B cell (primary cell): ENCODE results near the gene HMGXB3. TPM values are rescaled to one million over a fixed set of nuclear protein-coding genes. Genes with fewer than 3 reads are reported as not detected.

Experiments used
- ATAC-seq: fragments of 200-7000 bp; cut with Tn5 transposase; one replicate; pipeline ENCODE4 v1.10.0; 2021; ENCODE audit warnings: low read depth, mild to moderate bottlenecking, moderate number of reproducible peaks, moderate library complexity
- CTCF ChIA-PET: fragments of 350-600 bp; sonication (Branson Sonifier 250); formaldehyde crosslinking; loops from one replicate; lab custom pipeline; 2021; ENCODE audit warnings: antibody characterized with exemption, inconsistent platforms; lab: Charles Lee
- POLR2A ChIA-PET: fragments of 350-600 bp; sonication (Branson Sonifier 250); formaldehyde crosslinking; loops from one replicate; lab custom pipeline; 2021; ENCODE audit warnings: antibody characterized with exemption; lab: Charles Lee
- DNase-seq: peaks from one replicate; pipeline ENCODE4 v3.0.0; 2013
- H2AFZ ChIP-seq: 2 replicates; pipeline ENCODE4 v1.6.1; 2012; ENCODE audit warnings: mild to moderate bottlenecking, low read depth, low read length; ENCODE audit not compliant: insufficient read depth, poor library complexity, severe bottlenecking
- H3K27ac ChIP-seq, 2 donors: 1 replicate in 1 of 2; 2 replicates in 1 of 2; pipeline ENCODE4 v1.5.1; 2012 to 2013; ENCODE audit warnings: low read length in 2 of 2, mild to moderate bottlenecking in 2 of 2, moderate library complexity in 1 of 2
- H3K27me3 ChIP-seq, 4 experiments: fragments of 200-600 bp in 1 of 4; sonication (generic) in 1 of 4; replicated peaks in 1 of 4; 1 replicate in 2 of 4; 2 replicates in 2 of 4; pipeline versions ENCODE4 v1.6.1 to v1.7.0; 2013 to 2016; ENCODE audit warnings: low read length in 3 of 4, mild to moderate bottlenecking in 2 of 4, mixed read lengths in 1 of 4, moderate library complexity in 1 of 4; ENCODE audit not compliant: insufficient read depth in 4 of 4, control insufficient read depth in 3 of 4; ENCODE audit errors: control extremely low read depth in 1 of 4
- H3K36me3 ChIP-seq, 2 experiments: replicated peaks in 1 of 2; 1 replicate in 1 of 2; 2 replicates in 1 of 2; pipeline versions ENCODE4 v1.6.1 to v1.7.1; 2013; ENCODE audit warnings: low read length in 1 of 2; ENCODE audit not compliant: insufficient read depth in 2 of 2, control insufficient read depth in 1 of 2; ENCODE audit errors: control extremely low read depth in 1 of 2, extremely low read depth in 1 of 2
- H3K4me1 ChIP-seq, 2 donors: fragments of 200-600 bp in 1 of 2; sonication (generic) in 1 of 2; 1 replicate in 1 of 2; 2 replicates in 1 of 2; pipeline versions ENCODE4 v1.5.1 to v1.6.1; 2013 to 2017; ENCODE audit warnings: low read length in 2 of 2; ENCODE audit not compliant: control insufficient read depth in 2 of 2, insufficient read depth in 2 of 2
- H3K4me2 ChIP-seq: replicated peaks from 2 replicates; pipeline ENCODE3; 2012; ENCODE audit warnings: mild to moderate bottlenecking, low read depth, low read length; ENCODE audit not compliant: poor library complexity, severe bottlenecking
- H3K4me3 ChIP-seq, 5 experiments: fragments of 200-600 bp in 1 of 5; sonication (generic) in 1 of 5; 1 replicate in 3 of 5; 2 replicates in 2 of 5; pipeline versions ENCODE4 v1.5.1 to v1.7.0; 2011 to 2016; ENCODE audit warnings: low read length in 4 of 5, mild to moderate bottlenecking in 4 of 5, low read depth in 2 of 5, control low read depth in 1 of 5, moderate library complexity in 1 of 5; ENCODE audit not compliant: insufficient read depth in 1 of 5; ENCODE audit errors: control extremely low read depth in 1 of 5, extremely low read depth in 1 of 5
- H3K79me2 ChIP-seq: fragments of 200-600 bp; sonication (generic); one replicate; pipeline ENCODE4 v1.6.0; 2016; ENCODE audit warnings: low read length; ENCODE audit not compliant: control insufficient read depth, insufficient read depth
- H3K9ac ChIP-seq: fragments of 200-600 bp; sonication (generic); 2 replicates; pipeline ENCODE4 v1.6.1; 2017; ENCODE audit warnings: mild to moderate bottlenecking, low read length, moderate library complexity
- H3K9me3 ChIP-seq, 3 donors: one replicate each; pipeline versions ENCODE4 v1.6.1 to v1.7.1; 2013; ENCODE audit warnings: low read length in 2 of 3; ENCODE audit not compliant: control insufficient read depth in 2 of 3, insufficient read depth in 1 of 3; ENCODE audit errors: control extremely low read depth in 1 of 3
- H4K20me1 ChIP-seq: 2 replicates; pipeline ENCODE4 v1.6.0; 2012; ENCODE audit warnings: mild to moderate bottlenecking, low read length; ENCODE audit not compliant: insufficient read depth, control insufficient read depth, poor library complexity, severe bottlenecking
- H3K27ac Mint-ChIP-seq: one replicate; pipeline ENCODE4 v1.8.0; 2021; ENCODE audit warnings: mixed read lengths
- H3K27me3 Mint-ChIP-seq: one replicate; pipeline ENCODE4 v1.8.0; 2021; ENCODE audit warnings: mixed read lengths
- H3K4me1 Mint-ChIP-seq: one replicate; pipeline ENCODE4 v1.8.0; 2021; ENCODE audit warnings: mixed read lengths
- H3K4me3 Mint-ChIP-seq: one replicate; pipeline ENCODE4 v1.8.0; 2021; ENCODE audit warnings: mixed read lengths
- H3K9me3 Mint-ChIP-seq: one replicate; pipeline ENCODE4 v1.8.0; 2022; ENCODE audit warnings: mixed read lengths; ENCODE audit not compliant: insufficient read depth
- CTCF ChIP-seq: fragments of 200-600 bp; IDR thresholded peaks from one replicate; pipeline ENCODE4 v1.8.0; 2022; ENCODE audit warnings: antibody characterized with exemption, mild to moderate bottlenecking
- EZH2 ChIP-seq: IDR thresholded peaks from 2 replicates; pipeline ENCODE4 v1.6.1; 2012; ENCODE audit warnings: borderline replicate concordance, low read depth, mild to moderate bottlenecking, moderate library complexity, low read length; ENCODE audit not compliant: insufficient read depth, poor library complexity, severe bottlenecking
- WGBS: methylation state at CpG from one replicate; pipeline ENCODE4 v1.1.5; 2013; ENCODE audit warnings: missing lambda C conversion rate; ENCODE audit not compliant: insufficient coverage; 5-methylcytosine and 5-hydroxymethylcytosine counted together
- intact Hi-C: fragments of 100-400 bp; cut with micrococcal nuclease; formaldehyde crosslinking; loops from one replicate; pipeline ENCODE4 v1.10.0; 2022
- polyA plus RNA-seq: library from polyadenylated mRNA; depleted of rRNA; stranded (reverse); fragments of >200 nt; gene quantifications from 2 replicates; pipeline ENCODE4 v1.2.3, GENCODE V29; 2012
- total RNA-seq, 2 donors: library from RNA; stranded (reverse); fragments of 120-200 nt in 1 of 2; gene quantifications; 1 replicate in 1 of 2; 2 replicates in 1 of 2; pipeline versions ENCODE4 v1.2.3 to v1.2.4, GENCODE V29; 2013 to 2022

HMGXB3 gene
- total and polyA plus RNA-seq, 2 donors (not counting 1 experiment from before 2014, with no cell fraction given), result 28.5 to 35.7 TPM

- no peaks in the 10 kb centered on the region for H4K20me1 ChIP-seq
- Mint-ChIP-seq H3K27me3 (no peaks in the 10 kb centered on the region), H3K9me3 (no peaks in the 10 kb centered on the region), H3K4me1 (peaks cover 16% of the 10 kb centered on the region), H3K27ac (no peak overlapping the region), H3K4me3 (no peak overlapping the region)
- no peak for TF ChIP-seq EZH2
- TF ChIP-seq CTCF, result no peak
- 87% methylated on average over 7 of the region's 8 CpGs for WGBS
- DNase-seq (no peak), ATAC-seq (no peak)
- H3K27ac ChIP-seq, result no peak overlapping the region
- peaks cover 0 to 7% (median 3%) of the 10 kb centered on the region in 3 donors for H3K9me3 ChIP-seq
- no peak overlapping the region for H3K4me3 ChIP-seq
- H3K4me1 ChIP-seq, result peaks cover 15 to 18% of the 10 kb centered on the region in 2 donors
- H2AFZ ChIP-seq, result no peak overlapping the region
- H3K9ac ChIP-seq, result no peak overlapping the region
- H3K79me2 ChIP-seq, result no peaks in the 10 kb centered on the region
- intact Hi-C loops, result no loop called here
- CTCF ChIA-PET, result no interaction called here
- H3K27me3 ChIP-seq, result peaks cover 0 to 3% (median 0%) of the 10 kb centered on the region in 4 experiments
- H3K4me2 ChIP-seq, result no peak overlapping the region
- no peaks in the 10 kb centered on the region for H3K36me3 ChIP-seq
- POLR2A ChIA-PET, result interaction anchor here (0.5 kb wide), 1 partner anchor 489 kb away, joined by 9 read pairs; no protein-coding TSS in a partner anchor
Measured at GRCh38 chr5:150077060-150077459, 76.5 kb downstream of the HMGXB3 start.

GRCh38 chr5:150077996-150078801, 77.7 kb downstream of the HMGXB3 start:
- peaks cover 24 to 27% of the 10 kb centered on the region in 2 donors for H3K4me1 ChIP-seq
- peaks cover 0 to 3% (median 0%) of the 10 kb centered on the region in 4 experiments for H3K27me3 ChIP-seq
- no peak for ATAC-seq
- CTCF ChIA-PET, result no interaction called here
- no peak overlapping the region for H3K4me3 Mint-ChIP-seq
- no peaks in the 10 kb centered on the region for H3K9me3 Mint-ChIP-seq
- no peaks in the 10 kb centered on the region for H3K79me2 ChIP-seq
- H3K4me2 ChIP-seq, result no peak overlapping the region
- POLR2A ChIA-PET, result no interaction called here
- H3K9ac ChIP-seq, result no peak overlapping the region
- H3K27me3 Mint-ChIP-seq, result no peaks in the 10 kb centered on the region
- H2AFZ ChIP-seq, result no peak overlapping the region
- H3K27ac ChIP-seq, result no peak overlapping the region
- peak overlapping the region; percentile 38 for H3K27ac Mint-ChIP-seq
- H3K9me3 ChIP-seq, result peaks cover 0 to 4% (median 3%) of the 10 kb centered on the region in 3 donors
- 95% methylated on average over 8 of the region's 8 CpGs for WGBS
- H4K20me1 ChIP-seq, result no peaks in the 10 kb centered on the region
- no peaks in the 10 kb centered on the region for H3K36me3 ChIP-seq
- intact Hi-C loops, result no loop called here
- peaks cover 28% of the 10 kb centered on the region for H3K4me1 Mint-ChIP-seq
- H3K4me3 ChIP-seq, result no peak overlapping the region
- no peak for DNase-seq
- TF ChIP-seq EZH2 (no peak), CTCF (no peak)
